ENCODE measurements around the gene ZNF331. TPM values are rescaled to one million over a fixed set of nuclear protein-coding genes. Genes with fewer than 3 reads are reported as not detected.

The ZNF331 gene
- total RNA-seq, 1 donor from 2014 or later, result 6.8 TPM

DNA sequence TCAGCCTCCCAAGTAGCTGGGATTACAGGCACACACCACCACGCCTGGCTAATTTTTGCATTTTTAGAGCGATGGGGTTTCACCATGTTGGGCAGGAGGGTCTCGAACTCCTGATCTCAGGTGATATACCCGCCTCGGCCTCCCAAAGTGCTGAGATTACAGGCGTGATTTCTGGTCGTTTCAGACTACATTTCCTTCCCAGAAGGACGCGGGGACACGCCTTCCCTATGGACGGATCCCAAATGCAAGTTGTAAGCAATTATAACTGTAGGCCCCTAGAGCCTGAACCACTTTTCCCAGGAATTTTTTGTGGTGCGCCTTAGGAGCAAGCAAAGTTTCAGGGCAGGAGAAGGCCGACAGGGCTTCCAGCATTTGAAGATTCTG is 17.8 kb upstream of the ZNF331 start:
- peak overlapping the region; percentile 68 for H3K4me3 ChIP-seq (ENCODE audit: low read depth, low read length)
- TF ChIP-seq CTCF (IDR thresholded peaks at IDR 0.05; ENCODE audit: insufficient read depth, low read length, severe bottlenecking), result no peak
- DNase-seq (ENCODE audit: low read depth) (no peak), FAIRE-seq (no peak)
- no peaks in the 10 kb centered on the region for H3K27me3 ChIP-seq (ENCODE audit: control insufficient read depth, insufficient read depth, low read length)
- no peaks in the 10 kb centered on the region for H3K36me3 ChIP-seq (ENCODE audit: control insufficient read depth, insufficient read depth, low read length)

DNA sequence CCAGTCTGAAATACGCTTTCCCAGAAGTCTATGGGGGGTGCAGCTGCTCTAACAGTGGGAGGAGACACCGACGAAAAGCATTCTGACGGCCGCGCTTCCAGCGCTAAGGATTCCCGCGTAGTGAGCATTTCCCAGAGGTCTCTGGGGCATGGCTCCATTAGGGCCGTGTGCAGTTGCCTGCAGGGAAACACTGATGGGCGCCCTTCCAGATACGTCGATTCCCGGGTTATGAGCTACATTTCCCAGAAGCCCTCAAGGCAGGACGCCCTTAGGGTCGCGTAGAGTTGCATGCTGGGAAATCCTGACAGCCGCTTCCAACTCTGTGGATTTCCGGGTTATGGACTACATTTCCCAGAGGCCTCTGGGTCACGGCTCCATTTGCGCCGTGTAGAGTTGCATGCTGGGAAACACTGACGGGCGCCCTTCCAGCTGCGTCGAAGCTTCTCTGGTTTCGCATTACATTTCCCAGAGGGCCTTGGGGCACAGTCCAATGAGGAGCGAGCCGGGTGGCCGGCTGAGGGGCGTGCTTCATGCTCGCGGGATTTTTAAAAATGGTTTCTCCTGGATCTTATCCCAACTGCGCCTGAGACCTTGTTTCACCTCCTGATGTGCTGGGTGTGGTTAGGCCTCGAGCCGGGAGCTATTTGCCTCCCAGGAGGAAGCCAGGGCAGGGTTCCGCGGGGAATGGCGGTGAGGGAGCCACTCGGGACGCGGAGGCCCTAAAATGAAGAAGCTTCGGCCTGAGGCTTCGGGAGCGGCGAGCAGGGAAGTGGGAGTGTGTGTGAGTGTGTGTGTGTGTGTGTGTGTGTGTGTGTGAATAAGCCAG is 17.2 kb upstream of the ZNF331 start:
- no peak for TF ChIP-seq CTCF (IDR thresholded peaks at IDR 0.05; ENCODE audit: insufficient read depth, low read length, severe bottlenecking)
- peak overlapping the region; percentile 68 for H3K4me3 ChIP-seq (ENCODE audit: low read depth, low read length)
- peak; percentile 64 for FAIRE-seq

GRCh38 chr19:53521373-53522202 is 16.4 kb upstream of the ZNF331 start:
- H3K27me3 ChIP-seq (ENCODE audit: control insufficient read depth, insufficient read depth, low read length), result no peaks in the 10 kb centered on the region
- FAIRE-seq (no peak), DNase-seq (ENCODE audit: low read depth) (no peak)
- TF ChIP-seq CTCF (IDR thresholded peaks at IDR 0.05; ENCODE audit: insufficient read depth, low read length, severe bottlenecking), result no peak
- H3K36me3 ChIP-seq (ENCODE audit: control insufficient read depth, insufficient read depth, low read length), result no peaks in the 10 kb centered on the region
- H3K4me3 ChIP-seq (ENCODE audit: low read depth, low read length), result peak overlapping the region; percentile 68

More for the DNA sequence above, 17.2 kb upstream of the ZNF331 start:
- Histone ChIP-seq H3K27me3 (ENCODE audit: control insufficient read depth, insufficient read depth, low read length) (no peaks in the 10 kb centered on the region), H3K36me3 (ENCODE audit: control insufficient read depth, insufficient read depth, low read length) (no peaks in the 10 kb centered on the region)
- DNase-seq (ENCODE audit: low read depth), result peak; percentile 93

GRCh38 chr19:53525922-53526321 is 12.0 kb upstream of the ZNF331 start:
- no peak overlapping the region for H3K4me3 ChIP-seq (ENCODE audit: low read depth, low read length)
- H3K36me3 ChIP-seq (ENCODE audit: control insufficient read depth, insufficient read depth, low read length), result no peaks in the 10 kb centered on the region
- DNase-seq (ENCODE audit: low read depth), result no peak
- H3K27me3 ChIP-seq (ENCODE audit: control insufficient read depth, insufficient read depth, low read length), result no peaks in the 10 kb centered on the region
- no peak for FAIRE-seq
- TF ChIP-seq CTCF (IDR thresholded peaks at IDR 0.05; ENCODE audit: insufficient read depth, low read length, severe bottlenecking), result no peak

DNA sequence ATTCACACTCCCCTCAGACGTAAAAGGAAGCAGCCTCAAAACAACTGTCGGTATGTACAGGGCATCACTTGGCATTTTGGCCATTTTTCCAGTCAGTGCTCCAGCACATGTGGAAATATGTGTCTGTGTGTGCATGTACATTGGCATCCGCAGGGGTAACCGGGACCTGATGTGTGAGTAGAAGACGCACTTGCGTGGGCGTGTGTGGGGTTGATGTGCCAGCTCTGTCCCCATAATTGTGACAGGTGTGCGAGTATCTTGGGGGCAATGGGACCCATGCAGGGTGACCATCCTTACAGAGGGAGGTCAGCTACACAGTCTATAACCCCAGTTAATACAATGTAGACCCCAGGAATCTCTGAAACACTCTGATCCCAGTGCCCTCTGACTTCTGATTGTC is 7.3 kb upstream of the ZNF331 start:
- no peak overlapping the region for H3K4me3 ChIP-seq (ENCODE audit: low read depth, low read length)
- H3K27me3 ChIP-seq (ENCODE audit: control insufficient read depth, insufficient read depth, low read length), result no peaks in the 10 kb centered on the region
- no peak for DNase-seq (ENCODE audit: low read depth)
- TF ChIP-seq CTCF (IDR thresholded peaks at IDR 0.05; ENCODE audit: insufficient read depth, low read length, severe bottlenecking), result no peak
- H3K36me3 ChIP-seq (ENCODE audit: control insufficient read depth, insufficient read depth, low read length), result no peaks in the 10 kb centered on the region
- no peak for FAIRE-seq

Measured in bronchial epithelial cell (primary cell).